ENCODE results near the gene SLC7A14.

Gene SLC7A14

GRCh38 chr3:170520996-170521395 lies 64.9 kb downstream of the SLC7A14 start:
- H3K27ac ChIP-seq (ENCODE audit: low read depth, low read length, severe bottlenecking), result no peak overlapping the region
- H3K4me1 ChIP-seq (ENCODE audit: control insufficient read depth, insufficient read depth, low read length, poor library complexity, severe bottlenecking), result no peaks in the 10 kb centered on the region
- no peak overlapping the region for H3K4me3 ChIP-seq (ENCODE audit: extremely low read depth, insufficient read depth, low read length, poor library complexity, severe bottlenecking)
- H3K36me3 ChIP-seq (ENCODE audit: control insufficient read depth, insufficient read depth, low read length), result no peaks in the 10 kb centered on the region
- no peaks in the 10 kb centered on the region for H3K9me3 ChIP-seq (ENCODE audit: control insufficient read depth, low read length)
- WGBS, 2 experiments (ENCODE audit: insufficient coverage in 2 of 2), result 52 to 70% methylated on average over 2 of the region's 2 CpGs

- WGBS, 2 experiments (ENCODE audit: insufficient coverage in 2 of 2), result 93 to 100% methylated on average over 1 to 2 of the region's 3 CpGs
- H3K4me3 ChIP-seq (ENCODE audit: extremely low read depth, insufficient read depth, low read length, poor library complexity, severe bottlenecking), result no peak overlapping the region
- H3K9me3 ChIP-seq (ENCODE audit: control insufficient read depth, low read length), result no peaks in the 10 kb centered on the region
- no peak overlapping the region for H3K27ac ChIP-seq (ENCODE audit: low read depth, low read length, severe bottlenecking)
- H3K4me1 ChIP-seq (ENCODE audit: control insufficient read depth, insufficient read depth, low read length, poor library complexity, severe bottlenecking), result no peaks in the 10 kb centered on the region
- no peaks in the 10 kb centered on the region for H3K36me3 ChIP-seq (ENCODE audit: control insufficient read depth, insufficient read depth, low read length)
Measured at GRCh38 chr3:170517242-170517945, 68.5 kb downstream of the SLC7A14 start.

- 76 to 100% methylated on average over 1 to 2 of the region's 2 CpGs for WGBS, 2 experiments (ENCODE audit: insufficient coverage in 2 of 2)
- no peak overlapping the region for H3K27ac ChIP-seq (ENCODE audit: low read depth, low read length, severe bottlenecking)
- H3K4me1 ChIP-seq (ENCODE audit: control insufficient read depth, insufficient read depth, low read length, poor library complexity, severe bottlenecking), result no peaks in the 10 kb centered on the region
- H3K4me3 ChIP-seq (ENCODE audit: extremely low read depth, insufficient read depth, low read length, poor library complexity, severe bottlenecking), result no peak overlapping the region
- H3K9me3 ChIP-seq (ENCODE audit: control insufficient read depth, low read length), result no peaks in the 10 kb centered on the region
- no peaks in the 10 kb centered on the region for H3K36me3 ChIP-seq (ENCODE audit: control insufficient read depth, insufficient read depth, low read length)
Measured at GRCh38 chr3:170513642-170514041, 72.2 kb downstream of the SLC7A14 start.

GRCh38 chr3:170511371-170511770 lies 74.5 kb downstream of the SLC7A14 start:
- Histone ChIP-seq H3K27ac (ENCODE audit: low read depth, low read length, severe bottlenecking) (no peak overlapping the region), H3K4me3 (ENCODE audit: extremely low read depth, insufficient read depth, low read length, poor library complexity, severe bottlenecking) (no peak overlapping the region), H3K36me3 (ENCODE audit: control insufficient read depth, insufficient read depth, low read length) (no peaks in the 10 kb centered on the region), H3K9me3 (ENCODE audit: control insufficient read depth, low read length) (no peaks in the 10 kb centered on the region), H3K4me1 (ENCODE audit: control insufficient read depth, insufficient read depth, low read length, poor library complexity, severe bottlenecking) (peaks cover 4% of the 10 kb centered on the region)
- WGBS, 2 experiments (ENCODE audit: insufficient coverage in 2 of 2), result 82 to 93% methylated on average over 2 of the region's 4 CpGs

GRCh38 chr3:170508839-170509238 lies 77.0 kb downstream of the SLC7A14 start:
- Histone ChIP-seq H3K36me3 (ENCODE audit: control insufficient read depth, insufficient read depth, low read length) (no peaks in the 10 kb centered on the region), H3K9me3 (ENCODE audit: control insufficient read depth, low read length) (no peaks in the 10 kb centered on the region), H3K4me3 (ENCODE audit: extremely low read depth, insufficient read depth, low read length, poor library complexity, severe bottlenecking) (no peak overlapping the region), H3K4me1 (ENCODE audit: control insufficient read depth, insufficient read depth, low read length, poor library complexity, severe bottlenecking) (peaks cover 4% of the 10 kb centered on the region), H3K27ac (ENCODE audit: low read depth, low read length, severe bottlenecking) (no peak overlapping the region)
- whole genome bisulfite sequencing, 2 experiments (ENCODE audit: insufficient coverage in 2 of 2), result 33 to 81% methylated on average over 1 to 3 of the region's 4 CpGs

GRCh38 chr3:170508291-170508690 lies 77.6 kb downstream of the SLC7A14 start:
- H3K27ac ChIP-seq (ENCODE audit: low read depth, low read length, severe bottlenecking), result no peak overlapping the region
- no peaks in the 10 kb centered on the region for H3K36me3 ChIP-seq (ENCODE audit: control insufficient read depth, insufficient read depth, low read length)
- H3K4me3 ChIP-seq (ENCODE audit: extremely low read depth, insufficient read depth, low read length, poor library complexity, severe bottlenecking), result no peak overlapping the region
- H3K9me3 ChIP-seq (ENCODE audit: control insufficient read depth, low read length), result no peaks in the 10 kb centered on the region
- WGBS, 2 experiments (ENCODE audit: insufficient coverage in 2 of 2), result 98 to 100% methylated on average over 4 of the region's 5 CpGs
- peaks cover 4% of the 10 kb centered on the region for H3K4me1 ChIP-seq (ENCODE audit: control insufficient read depth, insufficient read depth, low read length, poor library complexity, severe bottlenecking)

- Histone ChIP-seq H3K36me3 (ENCODE audit: control insufficient read depth, insufficient read depth, low read length) (no peaks in the 10 kb centered on the region), H3K9me3 (ENCODE audit: control insufficient read depth, low read length) (no peaks in the 10 kb centered on the region), H3K4me1 (ENCODE audit: control insufficient read depth, insufficient read depth, low read length, poor library complexity, severe bottlenecking) (peaks cover 4% of the 10 kb centered on the region), H3K27ac (ENCODE audit: low read depth, low read length, severe bottlenecking) (no peak overlapping the region), H3K4me3 (ENCODE audit: extremely low read depth, insufficient read depth, low read length, poor library complexity, severe bottlenecking) (no peak overlapping the region)
- 94 to 100% methylated on average over 3 of the region's 3 CpGs for WGBS, 2 experiments (ENCODE audit: insufficient coverage in 2 of 2)
Measured at GRCh38 chr3:170507063-170507462, 78.8 kb downstream of the SLC7A14 start.

GRCh38 chr3:170506556-170506955 lies 79.3 kb downstream of the SLC7A14 start:
- WGBS, 2 experiments (ENCODE audit: insufficient coverage in 2 of 2), result 43% methylated on average over 1 of the region's 2 CpGs; no CpG with 5 or more reads in 1 of the 2 experiments
- Histone ChIP-seq H3K4me3 (ENCODE audit: extremely low read depth, insufficient read depth, low read length, poor library complexity, severe bottlenecking) (no peak overlapping the region), H3K27ac (ENCODE audit: low read depth, low read length, severe bottlenecking) (no peak overlapping the region), H3K36me3 (ENCODE audit: control insufficient read depth, insufficient read depth, low read length) (no peaks in the 10 kb centered on the region), H3K9me3 (ENCODE audit: control insufficient read depth, low read length) (no peaks in the 10 kb centered on the region), H3K4me1 (ENCODE audit: control insufficient read depth, insufficient read depth, low read length, poor library complexity, severe bottlenecking) (peaks cover 4% of the 10 kb centered on the region)

GRCh38 chr3:170502297-170502696 lies 83.6 kb downstream of the SLC7A14 start:
- Histone ChIP-seq H3K27ac (ENCODE audit: low read depth, low read length, severe bottlenecking) (no peak overlapping the region), H3K4me1 (ENCODE audit: control insufficient read depth, insufficient read depth, low read length, poor library complexity, severe bottlenecking) (peaks cover 4% of the 10 kb centered on the region), H3K4me3 (ENCODE audit: extremely low read depth, insufficient read depth, low read length, poor library complexity, severe bottlenecking) (no peak overlapping the region), H3K9me3 (ENCODE audit: control insufficient read depth, low read length) (no peaks in the 10 kb centered on the region), H3K36me3 (ENCODE audit: control insufficient read depth, insufficient read depth, low read length) (no peaks in the 10 kb centered on the region)
- 80 to 83% methylated on average over 1 of the region's 1 CpG for WGBS, 2 experiments (ENCODE audit: insufficient coverage in 2 of 2)

GRCh38 chr3:170500995-170501394 lies 84.9 kb downstream of the SLC7A14 start:
- Histone ChIP-seq H3K4me3 (ENCODE audit: extremely low read depth, insufficient read depth, low read length, poor library complexity, severe bottlenecking) (no peak overlapping the region), H3K4me1 (ENCODE audit: control insufficient read depth, insufficient read depth, low read length, poor library complexity, severe bottlenecking) (no peaks in the 10 kb centered on the region), H3K27ac (ENCODE audit: low read depth, low read length, severe bottlenecking) (no peak overlapping the region), H3K9me3 (ENCODE audit: control insufficient read depth, low read length) (no peaks in the 10 kb centered on the region), H3K36me3 (ENCODE audit: control insufficient read depth, insufficient read depth, low read length) (no peaks in the 10 kb centered on the region)
- 92 to 96% methylated on average over 6 to 7 of the region's 7 CpGs for WGBS, 2 experiments (ENCODE audit: insufficient coverage in 2 of 2)

GRCh38 chr3:170500462-170500861 lies 85.4 kb downstream of the SLC7A14 start:
- Histone ChIP-seq H3K9me3 (ENCODE audit: control insufficient read depth, low read length) (no peaks in the 10 kb centered on the region), H3K4me3 (ENCODE audit: extremely low read depth, insufficient read depth, low read length, poor library complexity, severe bottlenecking) (no peak overlapping the region), H3K36me3 (ENCODE audit: control insufficient read depth, insufficient read depth, low read length) (no peaks in the 10 kb centered on the region), H3K4me1 (ENCODE audit: control insufficient read depth, insufficient read depth, low read length, poor library complexity, severe bottlenecking) (no peaks in the 10 kb centered on the region), H3K27ac (ENCODE audit: low read depth, low read length, severe bottlenecking) (no peak overlapping the region)
- WGBS, 2 experiments (ENCODE audit: insufficient coverage in 2 of 2), result no CpG with 5 or more reads among the region's 2 CpGs
